ENCODE data around the gene CTNNA2.

Gene CTNNA2

DNA sequence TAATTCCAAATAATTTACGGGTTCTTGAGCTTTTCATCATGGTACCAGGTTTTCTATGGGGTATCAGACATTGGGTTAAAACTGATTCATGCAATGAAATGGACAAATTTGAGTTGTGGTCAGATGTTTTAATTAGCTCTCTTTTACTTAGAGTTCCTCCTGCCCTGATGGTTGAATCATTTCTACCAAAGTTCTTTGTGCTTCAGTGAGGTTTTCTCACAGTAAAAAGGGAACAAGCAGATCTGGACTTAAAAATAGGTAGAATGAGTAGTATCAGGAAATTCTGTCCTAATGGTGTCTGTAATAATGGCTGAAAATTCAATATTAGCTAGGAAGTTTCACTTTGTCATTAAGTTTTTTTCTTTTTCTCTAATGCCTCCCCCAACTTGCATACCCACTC lies 951.4 kb downstream of the CTNNA2 start:
- TF ChIP-seq MAX (IDR thresholded peaks at IDR 0.05) (no peak), EGR1 (IDR thresholded peaks at IDR 0.05) (no peak), TCF12 (IDR thresholded peaks at IDR 0.05; ENCODE audit: low read depth) (no peak), CEBPB (IDR thresholded peaks at IDR 0.05) (no peak), FOXM1 (IDR thresholded peaks at IDR 0.05; ENCODE audit: borderline replicate concordance, low read depth) (no peak), NFIC (IDR thresholded peaks at IDR 0.05) (no peak)

DNA sequence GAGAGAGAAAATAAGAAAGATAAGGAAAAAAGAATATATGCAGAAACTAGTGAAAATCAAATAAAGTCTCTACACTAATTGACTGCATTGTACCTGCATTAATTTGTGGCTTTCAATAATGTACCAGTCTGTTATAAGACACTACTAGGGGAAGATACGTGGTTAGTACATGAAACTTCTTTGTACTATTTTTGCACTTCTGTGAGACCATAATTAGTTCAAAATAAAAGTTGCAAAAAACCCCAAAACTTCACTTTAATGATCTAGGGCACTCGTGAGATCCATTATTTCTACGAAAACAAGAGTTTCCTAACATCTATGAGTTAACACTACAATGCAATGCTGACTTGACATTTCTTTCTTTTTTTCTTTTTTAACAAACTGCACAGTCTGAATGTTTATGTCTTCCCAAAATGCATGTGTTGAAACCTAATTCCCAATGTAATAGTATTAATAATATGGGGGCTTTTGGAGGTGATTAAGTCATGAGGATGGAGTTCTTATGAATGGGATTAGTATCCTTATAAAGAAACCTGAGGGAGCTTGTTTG lies 954.5 kb downstream of the CTNNA2 start:
- TF ChIP-seq RAD21 (IDR thresholded peaks at IDR 0.05; ENCODE audit: low read depth) = no peak
- no peak for TF ChIP-seq TEAD4 (IDR thresholded peaks at IDR 0.05)
- no peak for TF ChIP-seq CREB1 (IDR thresholded peaks at IDR 0.05; ENCODE audit: low read depth)
- no peak for TF ChIP-seq TCF12 (IDR thresholded peaks at IDR 0.05; ENCODE audit: low read depth)
- TF ChIP-seq MAX (IDR thresholded peaks at IDR 0.05) = no peak
- no peak for TF ChIP-seq TAF1 (IDR thresholded peaks at IDR 0.05; ENCODE audit: low read depth)
- no peak for TF ChIP-seq ZBTB7A (IDR thresholded peaks at IDR 0.05; ENCODE audit: low read depth)
- no peak for TF ChIP-seq USF1 (IDR thresholded peaks at IDR 0.05)
- TF ChIP-seq FOXM1 (IDR thresholded peaks at IDR 0.05; ENCODE audit: borderline replicate concordance, low read depth) = no peak
- no peak for TF ChIP-seq CEBPB (IDR thresholded peaks at IDR 0.05)
- TF ChIP-seq EGR1 (IDR thresholded peaks at IDR 0.05) = no peak
- TF ChIP-seq EP300 (IDR thresholded peaks at IDR 0.05; ENCODE audit: borderline replicate concordance) = no peak
- no peak for TF ChIP-seq YY1 (IDR thresholded peaks at IDR 0.05; ENCODE audit: low read depth)
- TF ChIP-seq NFIC (IDR thresholded peaks at IDR 0.05) = no peak
- TF ChIP-seq, protein P1, sequence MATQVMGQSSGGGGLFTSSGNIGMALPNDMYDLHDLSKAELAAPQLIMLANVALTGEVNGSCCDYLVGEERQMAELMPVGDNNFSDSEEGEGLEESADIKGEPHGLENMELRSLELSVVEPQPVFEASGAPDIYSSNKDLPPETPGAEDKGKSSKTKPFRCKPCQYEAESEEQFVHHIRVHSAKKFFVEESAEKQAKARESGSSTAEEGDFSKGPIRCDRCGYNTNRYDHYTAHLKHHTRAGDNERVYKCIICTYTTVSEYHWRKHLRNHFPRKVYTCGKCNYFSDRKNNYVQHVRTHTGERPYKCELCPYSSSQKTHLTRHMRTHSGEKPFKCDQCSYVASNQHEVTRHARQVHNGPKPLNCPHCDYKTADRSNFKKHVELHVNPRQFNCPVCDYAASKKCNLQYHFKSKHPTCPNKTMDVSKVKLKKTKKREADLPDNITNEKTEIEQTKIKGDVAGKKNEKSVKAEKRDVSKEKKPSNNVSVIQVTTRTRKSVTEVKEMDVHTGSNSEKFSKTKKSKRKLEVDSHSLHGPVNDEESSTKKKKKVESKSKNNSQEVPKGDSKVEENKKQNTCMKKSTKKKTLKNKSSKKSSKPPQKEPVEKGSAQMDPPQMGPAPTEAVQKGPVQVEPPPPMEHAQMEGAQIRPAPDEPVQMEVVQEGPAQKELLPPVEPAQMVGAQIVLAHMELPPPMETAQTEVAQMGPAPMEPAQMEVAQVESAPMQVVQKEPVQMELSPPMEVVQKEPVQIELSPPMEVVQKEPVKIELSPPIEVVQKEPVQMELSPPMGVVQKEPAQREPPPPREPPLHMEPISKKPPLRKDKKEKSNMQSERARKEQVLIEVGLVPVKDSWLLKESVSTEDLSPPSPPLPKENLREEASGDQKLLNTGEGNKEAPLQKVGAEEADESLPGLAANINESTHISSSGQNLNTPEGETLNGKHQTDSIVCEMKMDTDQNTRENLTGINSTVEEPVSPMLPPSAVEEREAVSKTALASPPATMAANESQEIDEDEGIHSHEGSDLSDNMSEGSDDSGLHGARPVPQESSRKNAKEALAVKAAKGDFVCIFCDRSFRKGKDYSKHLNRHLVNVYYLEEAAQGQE (IDR thresholded peaks at IDR 0.05; ENCODE audit: low read depth) = no peak

DNA sequence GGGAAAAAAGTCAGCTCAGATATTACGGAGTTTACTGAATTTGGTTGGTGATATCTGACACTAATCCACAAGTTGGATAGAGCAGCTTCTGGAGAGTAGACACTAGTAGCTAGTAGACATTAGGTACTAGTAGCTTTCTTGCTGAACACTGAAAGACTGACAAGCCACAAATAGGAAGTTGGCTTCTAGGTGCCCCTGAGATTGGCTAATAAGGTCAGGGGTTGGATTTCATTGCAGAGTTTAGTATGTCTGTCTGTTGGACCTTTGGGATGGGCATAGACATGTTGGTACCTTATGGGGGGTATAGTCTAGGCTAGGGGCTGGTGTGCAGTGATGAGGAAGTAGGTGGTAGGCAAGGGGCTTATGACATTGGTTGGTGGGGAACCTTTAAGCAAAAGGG lies 956.6 kb downstream of the CTNNA2 start:
- TF ChIP-seq YY1 (IDR thresholded peaks at IDR 0.05; ENCODE audit: low read depth) = no peak
- no peak for TF ChIP-seq CEBPB (IDR thresholded peaks at IDR 0.05)
- no peak for TF ChIP-seq NFIC (IDR thresholded peaks at IDR 0.05)
- TF ChIP-seq TCF12 (IDR thresholded peaks at IDR 0.05; ENCODE audit: low read depth) = no peak
- TF ChIP-seq MAX (IDR thresholded peaks at IDR 0.05) = no peak
- TF ChIP-seq RAD21 (IDR thresholded peaks at IDR 0.05; ENCODE audit: low read depth) = no peak
- TF ChIP-seq FOXM1 (IDR thresholded peaks at IDR 0.05; ENCODE audit: borderline replicate concordance, low read depth) = no peak
- no peak for TF ChIP-seq TAF1 (IDR thresholded peaks at IDR 0.05; ENCODE audit: low read depth)
- no peak for TF ChIP-seq ZBTB7A (IDR thresholded peaks at IDR 0.05; ENCODE audit: low read depth)
- no peak for TF ChIP-seq TEAD4 (IDR thresholded peaks at IDR 0.05)
- TF ChIP-seq CREB1 (IDR thresholded peaks at IDR 0.05; ENCODE audit: low read depth) = no peak
- no peak for TF ChIP-seq EGR1 (IDR thresholded peaks at IDR 0.05)
- no peak for TF ChIP-seq USF1 (IDR thresholded peaks at IDR 0.05)

GRCh38 chr2:80473069-80473468 lies 960.2 kb downstream of the CTNNA2 start:
- no peak for TF ChIP-seq NFIC (IDR thresholded peaks at IDR 0.05)
- TF ChIP-seq CREB1 (IDR thresholded peaks at IDR 0.05; ENCODE audit: low read depth) = no peak
- no peak for TF ChIP-seq YY1 (IDR thresholded peaks at IDR 0.05; ENCODE audit: low read depth)
- TF ChIP-seq ZBTB7A (IDR thresholded peaks at IDR 0.05; ENCODE audit: low read depth) = no peak
- TF ChIP-seq MAX (IDR thresholded peaks at IDR 0.05) = no peak
- no peak for TF ChIP-seq EP300 (IDR thresholded peaks at IDR 0.05; ENCODE audit: borderline replicate concordance)
- TF ChIP-seq, protein P1 (IDR thresholded peaks at IDR 0.05; ENCODE audit: low read depth) = no peak
- no peak for TF ChIP-seq TAF1 (IDR thresholded peaks at IDR 0.05; ENCODE audit: low read depth)
- no peak for TF ChIP-seq TCF12 (IDR thresholded peaks at IDR 0.05; ENCODE audit: low read depth)
- TF ChIP-seq USF1 (IDR thresholded peaks at IDR 0.05) = no peak
- no peak for TF ChIP-seq CEBPB (IDR thresholded peaks at IDR 0.05)
- no peak for TF ChIP-seq TEAD4 (IDR thresholded peaks at IDR 0.05)
- no peak for TF ChIP-seq EGR1 (IDR thresholded peaks at IDR 0.05)
- TF ChIP-seq FOXM1 (IDR thresholded peaks at IDR 0.05; ENCODE audit: borderline replicate concordance, low read depth) = no peak

DNA sequence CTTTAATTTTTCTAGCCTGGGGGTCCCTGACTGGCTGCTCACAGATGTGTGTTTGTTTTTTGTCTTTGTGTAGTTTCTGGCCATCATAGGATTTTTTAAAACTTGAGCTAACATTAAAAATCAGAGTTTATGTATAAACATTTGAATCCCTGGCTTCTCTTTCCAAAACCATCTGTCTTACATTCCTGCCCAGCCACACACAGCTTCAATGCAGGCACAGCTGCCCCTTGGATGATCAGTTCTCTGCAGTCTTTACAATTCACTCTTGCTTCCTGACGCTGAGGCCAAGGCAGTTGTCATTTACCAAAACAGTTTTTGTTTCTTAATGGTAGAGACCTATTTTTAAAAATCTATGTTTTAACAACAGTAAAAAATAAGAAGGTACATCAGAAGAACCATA lies 960.9 kb downstream of the CTNNA2 start:
- TF ChIP-seq MAX (IDR thresholded peaks at IDR 0.05) (no peak), TAF1 (IDR thresholded peaks at IDR 0.05; ENCODE audit: low read depth) (no peak), EP300 (IDR thresholded peaks at IDR 0.05; ENCODE audit: borderline replicate concordance) (no peak), CREB1 (IDR thresholded peaks at IDR 0.05; ENCODE audit: low read depth) (no peak), NFIC (IDR thresholded peaks at IDR 0.05) (no peak), EGR1 (IDR thresholded peaks at IDR 0.05) (no peak), CEBPB (IDR thresholded peaks at IDR 0.05) (no peak), TCF12 (IDR thresholded peaks at IDR 0.05; ENCODE audit: low read depth) (no peak), FOXM1 (IDR thresholded peaks at IDR 0.05; ENCODE audit: borderline replicate concordance, low read depth) (no peak), ZBTB7A (IDR thresholded peaks at IDR 0.05; ENCODE audit: low read depth) (no peak), YY1 (IDR thresholded peaks at IDR 0.05; ENCODE audit: low read depth) (no peak), RAD21 (IDR thresholded peaks at IDR 0.05; ENCODE audit: low read depth) (no peak)
- TF ChIP-seq, protein P1 (IDR thresholded peaks at IDR 0.05; ENCODE audit: low read depth) = no peak
